Bronchial epithelial cell (primary cell): ENCODE data around the gene GPRC5D. TPM values are rescaled to one million over a fixed set of nuclear protein-coding genes. Genes with fewer than 3 reads are reported as not detected.
A peak's percentile ranks its signal among the peaks of the same experiment; 100 is the strongest.

Experiments
- DNase-seq: peaks from one replicate; pipeline ENCODE4 v3.0.0-alpha.2; 2010; ENCODE audit warnings: low read depth
- FAIRE-seq: peaks from 2 replicates; lab custom pipeline; 2011; peaks lifted over from hg19 to GRCh38; lab: Jason Lieb, UNC
- H3K27me3 ChIP-seq: 2 replicates; pipeline ENCODE4 v1.5.1; 2011; ENCODE audit warnings: low read length; ENCODE audit not compliant: control insufficient read depth, insufficient read depth
- H3K36me3 ChIP-seq: 2 replicates; pipeline ENCODE4 v1.5.1; 2011; ENCODE audit warnings: low read length; ENCODE audit not compliant: control insufficient read depth, insufficient read depth
- H3K4me3 ChIP-seq: 2 replicates; pipeline ENCODE4 v1.5.1; 2011; ENCODE audit warnings: mild to moderate bottlenecking, low read depth, low read length, control low read depth
- total RNA-seq: library from RNA; depleted of rRNA; stranded (reverse); fragments of >200 nt; gene quantifications from 2 replicates; pipeline ENCODE4 v1.2.1, GENCODE V29; 2014
- TF ChIP-seq, protein P1 (sequence below): IDR thresholded peaks from 2 replicates; pipeline ENCODE4 v1.5.1; 2011; ENCODE audit warnings: mild to moderate bottlenecking, moderate library complexity, low read length, control low read depth, inconsistent platforms; ENCODE audit not compliant: insufficient read depth, severe bottlenecking

Gene GPRC5D
- total RNA-seq, 1 donor from 2014 or later = not detected

GRCh38 chr12:12965836-12966235 is 13.9 kb upstream of the GPRC5D start:
- DNase-seq (no peak), FAIRE-seq (no peak)
- Histone ChIP-seq H3K27me3 (no peaks in the 10 kb centered on the region), H3K36me3 (peaks cover 5% of the 10 kb centered on the region), H3K4me3 (no peak overlapping the region)
- TF ChIP-seq, protein P1, sequence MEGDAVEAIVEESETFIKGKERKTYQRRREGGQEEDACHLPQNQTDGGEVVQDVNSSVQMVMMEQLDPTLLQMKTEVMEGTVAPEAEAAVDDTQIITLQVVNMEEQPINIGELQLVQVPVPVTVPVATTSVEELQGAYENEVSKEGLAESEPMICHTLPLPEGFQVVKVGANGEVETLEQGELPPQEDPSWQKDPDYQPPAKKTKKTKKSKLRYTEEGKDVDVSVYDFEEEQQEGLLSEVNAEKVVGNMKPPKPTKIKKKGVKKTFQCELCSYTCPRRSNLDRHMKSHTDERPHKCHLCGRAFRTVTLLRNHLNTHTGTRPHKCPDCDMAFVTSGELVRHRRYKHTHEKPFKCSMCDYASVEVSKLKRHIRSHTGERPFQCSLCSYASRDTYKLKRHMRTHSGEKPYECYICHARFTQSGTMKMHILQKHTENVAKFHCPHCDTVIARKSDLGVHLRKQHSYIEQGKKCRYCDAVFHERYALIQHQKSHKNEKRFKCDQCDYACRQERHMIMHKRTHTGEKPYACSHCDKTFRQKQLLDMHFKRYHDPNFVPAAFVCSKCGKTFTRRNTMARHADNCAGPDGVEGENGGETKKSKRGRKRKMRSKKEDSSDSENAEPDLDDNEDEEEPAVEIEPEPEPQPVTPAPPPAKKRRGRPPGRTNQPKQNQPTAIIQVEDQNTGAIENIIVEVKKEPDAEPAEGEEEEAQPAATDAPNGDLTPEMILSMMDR = no peak

- no peak for FAIRE-seq
- no peak for DNase-seq
Measured at GRCh38 chr12:12964255-12964654, 12.3 kb upstream of the GPRC5D start.

DNA sequence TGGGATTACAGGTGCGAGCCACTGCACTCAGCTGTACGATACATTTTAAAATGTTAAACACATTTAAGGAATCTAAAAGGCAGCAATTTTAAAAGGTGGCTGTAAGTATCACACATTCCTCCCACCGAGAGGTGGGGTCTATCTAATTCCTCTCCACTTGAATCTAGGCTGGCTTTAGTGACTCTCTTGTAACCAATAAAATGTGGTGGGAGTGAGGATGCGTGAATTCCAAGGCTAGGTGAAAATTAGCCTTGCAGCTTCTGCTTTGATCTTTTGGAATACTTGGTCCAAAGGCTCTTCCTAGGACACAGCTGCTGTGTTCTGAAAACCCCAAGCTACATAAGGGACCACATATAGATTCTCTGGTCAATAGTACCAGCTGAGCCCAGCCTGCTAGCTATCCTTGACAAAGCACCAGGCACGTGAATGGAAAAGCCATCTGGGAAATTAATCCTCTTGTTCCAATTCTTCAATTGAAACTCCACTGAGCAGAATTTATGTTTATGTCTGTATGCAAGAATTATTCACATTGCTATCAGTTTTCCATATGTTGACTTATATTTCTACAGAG is 8.8 kb upstream of the GPRC5D start:
- no peaks in the 10 kb centered on the region for H3K27me3 ChIP-seq
- no peak for DNase-seq
- peaks cover 1% of the 10 kb centered on the region for H3K36me3 ChIP-seq
- H3K4me3 ChIP-seq = no peak overlapping the region
- TF ChIP-seq, protein P1 = no peak
- no peak for FAIRE-seq

More at GRCh38 chr12:12964255-12964654, 12.3 kb upstream of the GPRC5D start:
- Histone ChIP-seq H3K36me3 (peaks cover 5% of the 10 kb centered on the region), H3K27me3 (no peaks in the 10 kb centered on the region), H3K4me3 (no peak overlapping the region)
- TF ChIP-seq, protein P1 = no peak

GRCh38 chr12:12958886-12959285 is 6.9 kb upstream of the GPRC5D start:
- Histone ChIP-seq H3K36me3 (no peaks in the 10 kb centered on the region), H3K27me3 (no peaks in the 10 kb centered on the region), H3K4me3 (no peak overlapping the region)
- DNase-seq (no peak), FAIRE-seq (peak; percentile 28)
- TF ChIP-seq, protein P1 = no peak

DNA sequence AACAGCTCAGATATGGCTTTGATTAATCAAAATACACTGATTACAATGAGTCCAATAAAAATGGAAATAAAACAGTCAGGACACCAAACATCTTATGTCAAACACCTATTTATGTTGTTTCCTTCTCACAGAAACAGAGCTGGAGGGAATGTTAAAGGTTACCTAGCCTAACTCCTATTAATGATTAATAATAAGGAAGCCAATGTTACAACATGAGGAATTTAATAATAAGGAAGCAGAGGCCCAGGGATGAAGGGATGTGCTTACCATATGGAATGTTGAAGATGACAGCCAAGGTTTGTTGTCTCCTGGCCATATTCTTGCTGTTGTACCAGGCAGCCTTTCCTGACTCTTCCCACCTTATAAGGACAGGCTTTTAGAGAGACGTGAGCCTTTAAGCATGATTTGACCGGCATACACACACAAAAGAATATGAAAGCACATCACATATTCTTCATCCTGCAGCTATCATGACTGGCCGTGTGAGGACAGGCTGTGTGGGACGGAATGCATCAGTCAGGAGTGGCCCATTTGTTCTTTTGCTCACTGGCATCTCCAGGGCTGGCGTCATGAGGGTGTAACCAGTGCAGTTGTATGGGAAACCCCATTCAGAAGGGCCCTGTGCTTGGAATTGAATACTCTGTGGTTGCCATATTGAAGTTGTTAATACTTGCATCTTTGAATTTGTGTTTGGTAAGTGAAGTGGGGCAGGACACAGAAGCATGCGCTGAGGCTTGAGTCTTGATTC is 3.1 kb upstream of the GPRC5D start:
- FAIRE-seq (no peak), DNase-seq (no peak)
- H3K36me3 ChIP-seq = no peaks in the 10 kb centered on the region

More for the DNA sequence above, 3.1 kb upstream of the GPRC5D start:
- Histone ChIP-seq H3K4me3 (no peak overlapping the region), H3K27me3 (no peaks in the 10 kb centered on the region)
- TF ChIP-seq, protein P1 = no peak
